Measurements from ENCODE around the gene CNOT11. TPM values are rescaled to one million over a fixed set of nuclear protein-coding genes. Genes with fewer than 3 reads are reported as not detected.

Gene CNOT11
- total and polyA plus RNA-seq, 2 of the 4 experiments (the other 2 are of a cell fraction), result 36.4 to 55.8 TPM

GRCh38 chr2:101231937-101232730 lies 20.6 kb upstream of the CNOT11 start:
- POLR2A ChIA-PET (ENCODE audit: unreplicated experiment), result no interaction called here
- DNase-seq, result no peak
- Histone ChIP-seq H2BK5ac (ENCODE audit: low read depth, low read length, poor library complexity, severe bottlenecking) (no peak overlapping the region), H2AK9ac (replicated peaks; ENCODE audit: low read depth, low read length, poor library complexity) (no peak overlapping the region), H2BK120ac (ENCODE audit: low read depth, low read length) (no peak overlapping the region), H2AK5ac (ENCODE audit: low read depth, low read length) (no peak overlapping the region), H4K8ac (ENCODE audit: low read depth in 2 of 2, low read length in 2 of 2) (no peak overlapping the region), H4K91ac (ENCODE audit: insufficient read depth, low read depth, low read length) (no peak overlapping the region), H3K9me1 (ENCODE audit: insufficient read depth, low read length) (peaks cover 2% of the 10 kb centered on the region; the same call in 1 of the 2 replicates), H3K9ac (ENCODE audit: low read depth, low read length) (no peak overlapping the region), H3K14ac (replicated peaks; ENCODE audit: low read depth, low read length) (no peak overlapping the region), H2AFZ (replicated peaks; ENCODE audit: low read length, poor library complexity) (no peak overlapping the region), H3K4me2 (ENCODE audit: low read depth, low read length) (peak overlapping the region; percentile 10; the same call in 1 of the 2 replicates), H3K56ac (ENCODE audit: extremely low read depth, insufficient read depth, low read length) (no peak overlapping the region), H3K36me3 (ENCODE audit: control insufficient read depth, insufficient read depth, low read length) (no peaks in the 10 kb centered on the region), H3K4ac (ENCODE audit: low read depth, low read length) (no peak overlapping the region), H3K27ac (ENCODE audit: insufficient read depth, low read length) (no peak overlapping the region), H2BK20ac (ENCODE audit: low read depth, low read length) (no peak overlapping the region), H3K4me3 (ENCODE audit: insufficient read depth, low read depth, low read length) (no peak overlapping the region), H3K18ac (ENCODE audit: low read depth, low read length) (no peak overlapping the region), H2BK15ac (ENCODE audit: low read depth, low read length) (no peak overlapping the region), H3K9me3 (ENCODE audit: control insufficient read depth, insufficient read depth, low read length) (no peaks in the 10 kb centered on the region), H3K79me1 (ENCODE audit: low read depth in 1 of 2, low read length in 2 of 2) (no peaks in the 10 kb centered on the region), H3K23ac (ENCODE audit: low read depth, low read length) (no peak overlapping the region), H3K27me3 (ENCODE audit: control insufficient read depth, insufficient read depth, low read length) (no peaks in the 10 kb centered on the region), H3K4me1 (ENCODE audit: control insufficient read depth, insufficient read depth, low read length) (peaks cover 2% of the 10 kb centered on the region), H4K5ac (ENCODE audit: low read depth, low read length) (no peak overlapping the region), H4K20me1 (ENCODE audit: insufficient read depth, low read length) (no peaks in the 10 kb centered on the region)
- dilution Hi-C loops (cut with HindIII; ENCODE audit: low sequenced_read_pairs, unreplicated experiment) (no loop called here), intact Hi-C loops (cut with micrococcal nuclease) (no loop called here), in situ Hi-C loops (cut with MboI; ENCODE audit: low sequenced_read_pairs) (no loop called here)
- WGBS, 2 experiments (ENCODE audit: extremely low coverage in 2 of 2, insufficient read length in 1 of 2), result 78% methylated on average over 4 of the region's 6 CpGs; no CpG with 5 or more reads in 1 of the 2 experiments
- ATAC-seq (ENCODE audit: low read depth), result no peak
- TF ChIP-seq ELK1 (IDR thresholded peaks at IDR 0.05; ENCODE audit: borderline replicate concordance, low read depth, low read length) (no peak), RCOR1 (IDR thresholded peaks at IDR 0.05; ENCODE audit: insufficient replicate concordance, low read length) (no peak), CEBPB (IDR thresholded peaks at IDR 0.05; ENCODE audit: low read depth, low read length) (no peak), POLR2A (IDR thresholded peaks at IDR 0.05; ENCODE audit: low read depth, low read length) (no peak), BHLHE40 (IDR thresholded peaks at IDR 0.05; ENCODE audit: low read depth, low read length) (no peak), FOS (IDR thresholded peaks at IDR 0.05; ENCODE audit: low read depth, low read length) (no peak), NFE2L2 (IDR thresholded peaks at IDR 0.05; ENCODE audit: low read depth, low read length) (no peak), SMC3 (IDR thresholded peaks at IDR 0.05; ENCODE audit: low read depth, low read length) (no peak), CHD1 (IDR thresholded peaks at IDR 0.05; ENCODE audit: low read depth, low read length) (no peak), MAZ (IDR thresholded peaks at IDR 0.05; ENCODE audit: borderline replicate concordance, low read depth, low read length) (no peak)
- BruUV-seq (replicated peaks), result no TSS peak
- CTCF ChIA-PET, result interaction anchor here (1.2 to 1.8 kb wide), 2 partner anchors 9 to 14 kb away, joined by 3 to 6 read pairs; no protein-coding TSS in a partner anchor
